SU-DHL-6 (cell line): Measurements from ENCODE around the gene PLEK.

Experiments used
- EZH2phosphoT487 ChIP-seq: fragments of 200-600 bp; sonication (generic), shearing (Covaris generic); conservative IDR thresholded peaks from 2 replicates; pipeline ENCODE4 v1.6.1; 2018; ENCODE audit warnings: mild to moderate bottlenecking, antibody characterized with exemption, low read length, moderate library complexity, mixed read lengths
- TF ChIP-seq, protein P1 (sequence below): fragments of 200-600 bp; sonication (generic); IDR thresholded peaks from one replicate; pipeline ENCODE4 v1.5.1; 2017; ENCODE audit warnings: antibody characterized with exemption, mild to moderate bottlenecking, low read length, moderate library complexity; ENCODE audit not compliant: insufficient read depth, poor library complexity, severe bottlenecking

DNA sequence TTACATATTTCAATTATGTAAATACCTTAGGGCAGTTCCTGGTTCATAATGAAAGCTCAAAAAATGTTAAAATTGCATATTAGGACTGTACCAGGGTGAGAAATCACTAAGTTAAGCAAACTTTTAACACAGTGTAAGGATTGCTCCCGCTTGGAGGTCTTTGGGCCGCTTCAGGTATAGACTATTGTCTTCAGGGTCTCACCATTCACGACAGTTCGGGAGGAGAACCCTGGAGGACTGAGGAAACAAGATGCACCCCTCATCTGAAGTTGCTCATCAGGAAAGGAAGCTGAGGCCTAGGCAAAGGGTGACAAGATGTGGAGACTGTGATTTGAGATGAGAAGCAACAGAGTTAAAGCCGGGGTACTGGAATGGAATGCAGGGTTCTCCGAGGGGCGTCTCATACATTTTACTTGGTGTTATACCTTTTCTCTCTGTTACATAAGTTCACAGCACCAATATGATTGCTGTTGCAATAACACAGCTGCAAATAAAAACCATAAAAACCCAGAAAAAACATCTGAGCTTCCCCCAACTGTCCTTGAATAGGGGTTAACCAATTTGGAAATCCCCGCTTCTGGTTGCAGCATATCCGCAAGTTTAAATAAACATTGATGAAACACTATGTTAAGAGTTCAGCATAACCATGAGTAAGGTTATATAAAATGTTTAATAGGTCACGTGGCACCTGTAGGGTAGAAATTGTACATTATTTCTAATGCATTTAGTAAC, 61.9 kb downstream of the PLEK start:
- TF ChIP-seq, protein P1, sequence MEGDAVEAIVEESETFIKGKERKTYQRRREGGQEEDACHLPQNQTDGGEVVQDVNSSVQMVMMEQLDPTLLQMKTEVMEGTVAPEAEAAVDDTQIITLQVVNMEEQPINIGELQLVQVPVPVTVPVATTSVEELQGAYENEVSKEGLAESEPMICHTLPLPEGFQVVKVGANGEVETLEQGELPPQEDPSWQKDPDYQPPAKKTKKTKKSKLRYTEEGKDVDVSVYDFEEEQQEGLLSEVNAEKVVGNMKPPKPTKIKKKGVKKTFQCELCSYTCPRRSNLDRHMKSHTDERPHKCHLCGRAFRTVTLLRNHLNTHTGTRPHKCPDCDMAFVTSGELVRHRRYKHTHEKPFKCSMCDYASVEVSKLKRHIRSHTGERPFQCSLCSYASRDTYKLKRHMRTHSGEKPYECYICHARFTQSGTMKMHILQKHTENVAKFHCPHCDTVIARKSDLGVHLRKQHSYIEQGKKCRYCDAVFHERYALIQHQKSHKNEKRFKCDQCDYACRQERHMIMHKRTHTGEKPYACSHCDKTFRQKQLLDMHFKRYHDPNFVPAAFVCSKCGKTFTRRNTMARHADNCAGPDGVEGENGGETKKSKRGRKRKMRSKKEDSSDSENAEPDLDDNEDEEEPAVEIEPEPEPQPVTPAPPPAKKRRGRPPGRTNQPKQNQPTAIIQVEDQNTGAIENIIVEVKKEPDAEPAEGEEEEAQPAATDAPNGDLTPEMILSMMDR: no peak
- TF ChIP-seq EZH2phosphoT487: no peak
